Activated T-helper 17 cell treated with anti-CD3 and anti-CD28 coated beads, Interleukin-2, amount 50 U/mL, for 72 hours (primary cell): ENCODE results near the gene GTPBP3. TPM values are rescaled to one million over a fixed set of nuclear protein-coding genes. Genes with fewer than 3 reads are reported as not detected.

Experiments used
- ATAC-seq: fragments of 150-1000 bp; cut with Tn5 transposase; replicated peaks from 2 replicates; pipeline ENCODE4 v1.10.0; 2021; ENCODE audit warnings: mild to moderate bottlenecking, moderate library complexity
- H3K27ac Mint-ChIP-seq: one replicate; pipeline ENCODE4 v1.8.0; 2022; ENCODE audit warnings: mixed read lengths
- H3K27me3 Mint-ChIP-seq: one replicate; pipeline ENCODE4 v1.8.0; 2022; ENCODE audit warnings: mixed read lengths
- H3K36me3 Mint-ChIP-seq: one replicate; pipeline ENCODE4 v1.8.0; 2022; ENCODE audit warnings: low read depth, mild to moderate bottlenecking, mixed read lengths
- H3K4me1 Mint-ChIP-seq: one replicate; pipeline ENCODE4 v1.8.0; 2022; ENCODE audit warnings: mixed read lengths
- H3K4me3 Mint-ChIP-seq: one replicate; pipeline ENCODE4 v1.8.0; 2022; ENCODE audit warnings: mild to moderate bottlenecking, mixed read lengths
- H3K9me3 Mint-ChIP-seq: one replicate; pipeline ENCODE4 v1.8.0; 2022; ENCODE audit warnings: mixed read lengths
- total RNA-seq, 2 donors: library from RNA; stranded (reverse); gene quantifications; one replicate each; pipeline ENCODE4 v1.2.3, GENCODE V29; 2022

GTPBP3 gene
- total RNA-seq, 2 donors from 2014 or later, result 14.7 to 29.6 TPM

DNA sequence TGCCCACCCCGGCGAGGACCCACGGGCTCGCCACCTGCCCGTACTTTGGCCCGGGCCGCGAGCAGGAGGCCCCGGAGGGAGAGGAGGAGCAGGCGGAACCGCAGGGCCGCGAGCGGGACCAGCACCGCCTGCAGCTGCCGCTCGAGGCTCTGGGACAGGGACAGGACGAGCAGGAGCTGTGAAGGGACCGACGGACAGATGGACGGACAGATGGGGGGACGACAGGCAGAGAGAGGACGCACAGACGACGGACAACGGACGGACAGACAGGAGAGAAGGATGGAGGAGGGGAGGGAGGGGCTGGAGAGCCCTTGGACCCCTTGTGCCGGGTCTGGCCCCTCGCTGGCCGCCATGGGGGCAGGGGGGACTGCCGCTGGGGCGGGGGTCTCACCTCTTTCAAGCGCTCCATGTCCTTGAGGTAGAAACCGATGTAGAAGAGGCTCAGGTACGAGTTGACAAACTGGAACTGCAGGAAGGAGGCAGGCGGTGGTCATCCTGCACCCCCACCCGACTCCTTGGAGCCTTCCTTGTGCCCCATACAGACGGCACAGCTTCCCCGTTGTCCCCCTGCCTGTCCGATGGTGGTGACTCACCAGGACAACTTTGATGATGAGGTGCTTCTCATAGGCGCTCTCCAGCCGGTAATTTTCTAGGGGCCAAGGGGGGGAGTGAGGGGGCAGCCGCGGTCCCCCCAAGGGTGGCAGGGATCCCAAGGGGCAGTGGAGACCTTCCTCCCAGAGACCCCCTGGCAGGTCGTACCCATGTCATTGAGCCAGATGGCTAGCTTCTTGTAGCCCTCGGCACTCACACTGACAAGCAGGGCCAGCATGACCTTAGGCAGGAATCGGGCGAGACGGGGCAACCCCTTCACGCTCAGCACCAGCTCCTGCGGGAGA lies 7.7 kb upstream of the GTPBP3 start:
- Mint-ChIP-seq H3K36me3 (no peaks in the 10 kb centered on the region), H3K4me1 (peaks cover 6% of the 10 kb centered on the region), H3K27ac (no peak overlapping the region), H3K27me3 (no peaks in the 10 kb centered on the region), H3K4me3 (peak overlapping the region; percentile 50), H3K9me3 (no peaks in the 10 kb centered on the region)
- no peak for ATAC-seq

- Mint-ChIP-seq H3K4me1 (peaks cover 12% of the 10 kb centered on the region), H3K4me3 (peak overlapping the region; percentile 50), H3K9me3 (no peaks in the 10 kb centered on the region), H3K27me3 (no peaks in the 10 kb centered on the region), H3K27ac (no peak overlapping the region), H3K36me3 (no peaks in the 10 kb centered on the region)
- no peak for ATAC-seq
Observed at GRCh38 chr19:17330262-17331044, 6.9 kb upstream of the GTPBP3 start.

DNA sequence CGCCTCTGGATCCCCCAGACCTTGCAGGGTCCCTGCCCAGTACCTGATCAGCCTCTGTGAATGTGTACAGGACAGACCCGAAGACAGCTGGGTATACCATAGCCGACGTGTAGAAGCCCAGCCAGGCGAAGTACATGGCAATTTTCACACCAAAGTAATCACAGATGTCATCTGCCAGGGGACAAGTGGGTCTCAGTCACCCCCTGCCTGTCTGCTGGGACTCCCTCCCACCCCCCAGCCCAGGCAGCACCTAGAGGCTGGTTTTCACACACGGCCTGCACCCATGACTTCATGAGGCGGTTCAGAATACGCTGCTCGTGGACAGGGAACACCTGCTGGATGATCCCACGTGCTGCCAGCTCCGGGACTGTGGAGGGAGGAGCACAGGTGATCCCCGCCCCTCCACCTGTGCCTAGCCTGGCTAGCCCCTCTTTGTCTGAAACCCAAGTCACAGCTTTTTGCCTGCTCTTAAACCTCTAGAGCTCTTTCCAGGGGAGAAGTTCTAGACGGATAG lies 6.3 kb upstream of the GTPBP3 start:
- Mint-ChIP-seq H3K4me3 (peak overlapping the region; percentile 50), H3K4me1 (peaks cover 12% of the 10 kb centered on the region), H3K36me3 (no peaks in the 10 kb centered on the region), H3K27ac (no peak overlapping the region), H3K27me3 (no peaks in the 10 kb centered on the region), H3K9me3 (no peaks in the 10 kb centered on the region)
- ATAC-seq, result no peak

DNA sequence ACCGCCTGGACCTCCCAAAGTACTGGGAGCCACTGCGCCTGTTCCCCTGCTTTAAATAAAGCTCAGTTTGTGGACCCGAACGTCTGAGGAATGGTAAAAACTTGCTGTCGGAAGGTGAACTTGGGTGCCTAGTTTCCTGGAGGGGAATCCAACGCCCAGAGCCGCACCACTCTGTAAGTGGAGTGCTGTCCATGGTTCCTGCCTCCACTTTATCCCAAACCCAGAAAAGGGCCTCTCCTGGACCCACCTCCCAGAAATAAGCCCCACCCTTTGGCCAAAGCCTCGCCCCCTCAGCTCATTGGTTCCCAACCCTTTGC lies 5.0 kb upstream of the GTPBP3 start:
- Mint-ChIP-seq H3K4me1 (peaks cover 16% of the 10 kb centered on the region), H3K27ac (no peak overlapping the region), H3K9me3 (no peaks in the 10 kb centered on the region), H3K4me3 (no peak overlapping the region), H3K27me3 (no peaks in the 10 kb centered on the region), H3K36me3 (no peaks in the 10 kb centered on the region)
- no peak for ATAC-seq

DNA sequence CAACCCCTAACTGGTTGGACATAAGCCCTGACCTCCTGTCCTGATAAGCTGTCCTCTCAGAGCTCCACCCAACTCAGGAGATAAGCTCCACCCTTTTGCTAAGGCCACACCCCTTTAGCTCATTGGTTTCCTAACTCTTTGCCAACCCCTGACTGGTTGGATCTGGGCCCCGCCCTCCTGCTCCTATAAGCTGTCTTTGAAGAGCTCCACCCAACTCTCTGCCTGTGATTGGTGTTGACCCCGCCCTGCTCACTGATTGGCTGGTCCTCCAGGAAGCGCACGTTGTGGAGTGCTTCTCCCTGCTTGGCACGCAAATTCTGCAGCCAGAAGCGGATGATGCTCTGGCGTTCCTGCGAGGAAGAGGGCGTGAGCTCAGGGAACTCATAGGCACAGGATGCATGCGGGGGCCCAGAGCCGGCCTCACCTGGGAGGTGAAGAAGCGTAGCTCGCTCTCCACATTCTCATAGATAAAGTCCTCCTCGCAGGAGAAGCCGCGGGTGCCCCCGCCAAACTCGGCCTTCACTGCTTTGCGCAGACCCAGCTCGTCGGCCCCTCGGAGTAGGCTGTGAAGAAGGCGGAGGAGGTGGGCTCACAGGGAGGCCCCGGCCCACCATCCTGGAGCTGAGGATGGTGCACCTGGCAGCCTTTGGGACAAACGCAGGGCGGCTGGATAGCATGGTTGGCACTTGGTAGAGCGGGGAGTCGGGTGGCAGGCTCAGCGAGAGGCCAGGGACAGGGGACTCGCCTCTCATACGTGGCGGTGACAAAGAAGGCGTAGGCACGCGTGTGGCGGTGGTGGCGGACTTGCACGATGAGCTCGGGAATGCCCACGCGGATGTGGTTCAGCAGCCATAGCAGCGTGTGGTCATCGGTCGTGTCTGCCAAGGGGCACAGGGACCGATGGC lies 4.4 kb upstream of the GTPBP3 start:
- H3K27me3 Mint-ChIP-seq, result no peaks in the 10 kb centered on the region
- peak; percentile 5 for ATAC-seq
- H3K36me3 Mint-ChIP-seq, result no peaks in the 10 kb centered on the region
- H3K4me1 Mint-ChIP-seq, result peaks cover 17% of the 10 kb centered on the region
- H3K27ac Mint-ChIP-seq, result no peak overlapping the region
- H3K9me3 Mint-ChIP-seq, result no peaks in the 10 kb centered on the region
- H3K4me3 Mint-ChIP-seq, result peak overlapping the region; percentile 15

DNA sequence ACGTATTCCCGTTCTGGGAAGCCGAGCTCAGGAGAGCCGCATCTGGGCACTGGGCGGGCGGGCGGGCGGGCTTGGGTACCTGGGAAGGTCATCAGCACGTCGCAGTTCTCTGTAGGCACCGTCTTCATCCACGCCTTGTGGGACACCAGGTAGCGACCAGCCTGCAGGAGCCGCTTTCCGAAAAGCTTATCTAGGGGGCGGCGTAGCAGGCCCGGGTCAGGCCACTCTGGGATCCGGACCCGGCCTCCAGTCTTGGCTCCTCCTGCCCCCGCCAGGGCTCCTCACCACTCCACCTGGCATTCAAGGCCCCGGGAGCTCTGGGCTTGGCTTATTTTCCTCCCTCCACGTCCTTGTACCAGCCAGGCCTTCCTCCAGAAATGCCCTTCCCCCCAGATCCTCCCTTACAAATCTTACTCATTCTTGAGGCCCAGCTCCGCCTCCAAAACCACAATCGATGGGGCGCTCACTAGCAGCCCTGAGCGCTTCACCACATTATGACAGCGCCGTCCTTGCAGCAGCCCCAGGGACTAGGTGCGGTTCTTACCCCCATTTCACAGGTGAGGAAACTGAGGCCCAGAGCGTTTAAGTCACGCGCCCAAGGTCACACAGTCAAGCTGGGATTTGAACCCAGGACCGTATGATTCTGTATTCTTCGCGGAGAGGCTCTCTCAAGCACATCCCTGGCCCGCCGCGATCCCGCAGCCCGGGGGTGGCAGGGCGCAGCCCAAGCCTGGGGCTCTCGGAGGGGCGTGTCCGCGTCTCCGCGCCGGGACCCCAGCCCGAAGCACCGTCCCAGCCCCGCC lies 3.5 kb upstream of the GTPBP3 start:
- Mint-ChIP-seq H3K27me3 (no peaks in the 10 kb centered on the region), H3K36me3 (no peaks in the 10 kb centered on the region), H3K4me1 (peaks cover 17% of the 10 kb centered on the region), H3K9me3 (no peaks in the 10 kb centered on the region), H3K4me3 (peak overlapping the region; percentile 86), H3K27ac (peak overlapping the region; percentile 80)
- ATAC-seq, result peak; percentile 61

DNA sequence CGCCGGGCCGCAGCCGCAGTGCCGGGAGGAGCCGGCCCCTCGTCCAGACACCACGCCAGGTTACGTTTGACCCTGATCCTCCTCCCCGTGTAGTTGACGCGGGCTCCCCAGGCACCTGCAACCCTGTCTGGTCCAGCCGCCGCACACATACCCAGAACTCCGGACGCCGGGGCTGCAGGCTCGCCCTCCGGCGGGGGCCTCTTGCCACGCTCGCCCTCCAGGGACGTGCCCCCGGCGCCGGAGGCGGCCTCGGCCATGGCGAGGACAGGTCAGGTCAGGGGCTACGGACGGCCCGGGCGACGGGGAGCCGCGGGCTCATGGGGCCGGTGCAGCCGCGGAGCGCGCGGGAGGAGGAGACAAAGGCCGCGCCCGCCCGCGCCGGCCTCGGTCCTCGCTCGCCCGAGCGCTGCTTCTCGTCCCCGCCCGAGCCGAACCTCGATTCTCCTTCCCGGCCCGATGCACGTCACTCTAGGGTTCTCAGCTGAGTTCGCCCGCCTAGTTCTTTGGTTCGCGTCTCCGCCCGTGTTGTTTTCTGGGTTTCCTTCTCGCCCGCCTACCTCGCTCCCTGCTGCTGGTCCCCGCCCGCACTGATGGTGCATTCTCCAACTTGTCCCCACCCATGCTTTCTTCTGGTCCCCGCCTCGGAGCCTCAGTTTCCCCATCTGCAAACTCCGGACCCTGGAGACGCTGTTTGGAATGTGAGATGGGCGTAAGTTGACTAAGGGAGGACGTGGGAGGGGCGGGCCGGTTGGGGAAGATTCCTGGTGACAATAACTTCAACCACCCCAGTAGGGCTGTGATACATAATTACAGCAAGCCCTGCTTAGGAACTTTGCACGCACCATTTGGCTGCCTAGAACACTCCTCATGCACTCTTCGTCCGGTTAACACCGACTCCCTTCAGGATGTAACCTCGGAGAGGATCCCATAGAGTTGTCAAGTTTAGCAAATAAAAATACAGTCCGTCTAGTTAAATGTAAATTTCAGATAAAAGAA lies 2.6 kb upstream of the GTPBP3 start, which contains the start of gene ANO8:
ANO8 (minus strand) TSS at position 442 of the 996 bp plus-strand sequence; CDS start at position 257, 185 bp downstream.
- ATAC-seq, result peak; percentile 8

GRCh38 chr19:17335575-17335974 lies 1.8 kb upstream of the GTPBP3 start:
- H3K27me3 Mint-ChIP-seq, result no peaks in the 10 kb centered on the region
- ATAC-seq, result no peak
- H3K27ac Mint-ChIP-seq, result no peak overlapping the region
- peaks cover 17% of the 10 kb centered on the region for H3K4me1 Mint-ChIP-seq
- no peaks in the 10 kb centered on the region for H3K9me3 Mint-ChIP-seq
- peak overlapping the region; percentile 86 for H3K4me3 Mint-ChIP-seq
- H3K36me3 Mint-ChIP-seq, result no peaks in the 10 kb centered on the region

More for the DNA sequence above, 2.6 kb upstream of the GTPBP3 start, which contains the start of gene ANO8:
- Mint-ChIP-seq H3K36me3 (no peaks in the 10 kb centered on the region), H3K9me3 (no peaks in the 10 kb centered on the region), H3K4me3 (peak within 1 kb of the TSS; percentile 86), H3K27me3 (no peaks in the 10 kb centered on the region), H3K27ac (peak within 1 kb of the TSS; percentile 80), H3K4me1 (peaks cover 17% of the 10 kb centered on the region)

DNA sequence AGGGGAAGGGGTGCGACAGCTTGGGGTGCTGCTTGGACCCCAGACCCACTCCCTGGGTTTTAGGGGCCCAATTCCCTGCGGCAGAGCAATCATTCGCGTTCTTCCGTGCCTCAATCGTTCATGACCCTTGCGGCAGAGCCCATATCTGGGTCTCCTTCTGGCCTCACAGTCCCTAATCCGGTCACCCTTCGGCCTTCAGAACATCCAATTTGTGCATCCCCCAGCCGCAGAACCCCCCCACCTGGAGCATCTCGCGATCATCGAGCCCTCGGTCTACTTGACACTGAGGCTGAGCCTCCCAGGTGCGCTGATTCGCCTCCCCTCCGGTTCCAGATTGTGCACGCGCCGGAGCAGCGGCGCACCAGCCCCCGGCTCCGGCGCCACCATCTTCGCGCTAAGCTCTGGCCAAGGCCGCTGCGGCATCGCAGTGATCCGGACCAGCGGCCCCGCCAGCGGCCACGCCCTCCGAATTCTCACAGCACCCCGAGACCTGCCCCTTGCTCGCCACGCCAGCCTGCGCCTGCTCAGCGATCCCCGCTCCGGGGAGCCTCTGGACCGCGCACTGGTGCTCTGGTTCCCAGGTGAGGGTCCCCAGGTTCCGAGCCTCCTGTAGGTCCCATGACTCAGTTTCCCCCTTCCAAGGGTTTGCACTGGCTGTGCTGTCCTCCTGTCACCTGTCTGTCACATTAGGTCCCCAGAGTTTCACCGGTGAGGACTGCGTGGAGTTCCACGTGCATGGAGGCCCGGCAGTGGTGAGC lies 501 bp downstream of the GTPBP3 start:
- ATAC-seq, result peak; percentile 8
- Mint-ChIP-seq H3K27ac (peak overlapping the region; percentile 74), H3K27me3 (no peaks in the 10 kb centered on the region), H3K4me1 (peaks cover 17% of the 10 kb centered on the region), H3K4me3 (peak overlapping the region; percentile 86), H3K36me3 (no peaks in the 10 kb centered on the region), H3K9me3 (no peaks in the 10 kb centered on the region)

DNA sequence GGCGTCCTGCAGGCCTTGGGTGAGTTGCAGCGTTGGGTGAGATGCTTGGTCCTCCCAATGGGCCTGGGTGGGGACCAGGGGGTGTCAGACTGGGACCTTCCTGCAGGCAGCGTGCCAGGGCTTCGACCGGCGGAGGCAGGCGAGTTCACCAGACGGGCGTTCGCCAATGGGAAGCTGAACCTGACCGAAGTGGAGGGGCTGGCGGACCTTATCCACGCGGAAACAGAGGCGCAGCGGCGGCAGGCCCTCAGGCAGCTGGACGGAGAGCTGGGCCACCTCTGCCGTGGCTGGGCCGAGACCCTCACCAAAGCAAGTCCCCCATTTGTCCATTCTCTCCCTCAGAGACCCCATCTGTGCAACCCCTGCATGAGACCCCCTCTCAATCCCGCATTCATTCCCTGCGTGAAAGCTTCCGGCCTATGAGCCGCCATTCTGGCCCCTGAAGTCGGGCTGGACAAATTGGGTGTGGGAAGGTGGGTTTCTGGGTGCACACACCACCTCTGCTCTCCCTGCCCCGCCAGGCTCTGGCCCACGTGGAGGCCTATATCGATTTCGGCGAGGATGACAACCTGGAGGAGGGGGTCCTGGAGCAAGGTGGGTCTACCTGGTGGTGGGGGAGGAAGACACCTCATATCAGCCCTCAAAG lies 1.2 kb downstream of the GTPBP3 start:
- Mint-ChIP-seq H3K27me3 (no peaks in the 10 kb centered on the region), H3K36me3 (no peaks in the 10 kb centered on the region), H3K9me3 (no peaks in the 10 kb centered on the region), H3K27ac (no peak overlapping the region), H3K4me1 (peaks cover 17% of the 10 kb centered on the region), H3K4me3 (peak overlapping the region; percentile 86)
- no peak for ATAC-seq

DNA sequence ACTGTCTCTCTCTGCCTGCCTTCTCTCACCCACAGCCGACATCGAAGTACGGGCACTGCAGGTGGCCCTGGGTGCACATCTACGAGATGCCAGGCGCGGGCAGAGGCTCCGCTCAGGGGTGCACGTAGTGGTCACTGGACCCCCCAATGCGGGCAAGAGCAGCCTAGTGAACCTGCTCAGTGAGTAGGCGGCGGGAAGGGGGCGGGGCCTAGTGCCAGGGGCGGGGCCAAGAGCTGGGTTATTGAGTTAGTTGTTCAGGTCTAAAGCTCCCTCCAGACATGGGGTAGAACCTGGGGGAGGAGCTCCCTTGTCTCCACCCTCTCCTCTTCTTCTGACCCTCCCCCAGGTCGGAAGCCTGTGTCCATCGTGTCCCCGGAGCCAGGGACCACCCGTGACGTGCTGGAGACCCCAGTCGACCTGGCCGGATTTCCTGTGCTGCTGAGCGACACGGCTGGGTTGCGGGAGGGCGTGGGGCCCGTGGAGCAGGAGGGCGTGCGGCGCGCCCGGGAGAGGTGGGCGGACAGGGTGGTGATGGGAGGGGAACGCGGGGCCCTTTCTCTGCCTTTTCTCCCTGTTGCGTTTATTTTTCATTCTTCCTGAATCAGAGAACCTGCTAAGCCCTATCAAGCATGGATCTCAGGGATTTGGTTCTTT lies 1.9 kb downstream of the GTPBP3 start:
- H3K4me3 Mint-ChIP-seq, result peak overlapping the region; percentile 86
- H3K36me3 Mint-ChIP-seq, result no peaks in the 10 kb centered on the region
- no peak for ATAC-seq
- peaks cover 12% of the 10 kb centered on the region for H3K4me1 Mint-ChIP-seq
- H3K27ac Mint-ChIP-seq, result no peak overlapping the region
- no peaks in the 10 kb centered on the region for H3K27me3 Mint-ChIP-seq
- no peaks in the 10 kb centered on the region for H3K9me3 Mint-ChIP-seq
